GM18907 (cell line): Measurements from ENCODE around the gene MAGI1.
"Not testable (repeated sequence)": the region's sequence is repeated elsewhere in the genome, so short reads cannot be mapped to it uniquely, and the experiment has no call there.

Experiments
- ATAC-seq: cut with Tn5 transposase; IDR thresholded peaks from one replicate; pipeline ENCODE4 v1.9.1; 2021; ENCODE audit warnings: mild to moderate bottlenecking, moderate library complexity; ENCODE audit not compliant: unreplicated experiment

The MAGI1 gene

DNA sequence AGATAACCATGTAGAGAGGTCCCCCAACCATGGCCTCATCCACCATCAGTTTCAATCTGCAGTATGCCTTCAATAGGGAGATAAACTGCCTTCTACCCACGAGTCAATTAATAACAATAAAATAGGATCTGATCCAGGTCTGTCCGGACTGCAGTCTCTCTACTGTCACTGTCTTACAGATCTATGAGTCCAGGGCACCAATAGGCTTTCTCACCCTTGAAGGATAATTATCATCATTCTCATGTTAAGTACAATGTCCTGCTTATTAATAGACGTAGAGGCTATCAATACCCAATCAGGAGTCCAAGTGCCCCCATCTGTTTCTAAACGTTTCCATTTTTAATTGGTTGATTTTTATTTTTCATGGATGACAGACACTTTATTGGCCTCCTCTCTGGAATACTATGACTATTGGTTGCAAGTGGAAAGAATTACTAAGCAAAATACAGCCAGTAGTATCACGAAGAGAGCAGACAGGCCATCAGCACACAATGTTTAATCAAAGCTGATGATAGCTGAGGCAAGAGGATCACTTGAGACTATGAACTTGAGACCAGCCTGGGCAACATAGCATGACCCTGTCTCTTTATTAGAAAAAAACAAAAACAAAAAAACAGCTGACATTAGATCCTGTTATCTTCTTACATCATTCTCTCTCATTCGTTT is 480.7 kb downstream of the MAGI1 start:
- no peak for ATAC-seq

- no peak for ATAC-seq
Observed at GRCh38 chr3:65556934-65557577, 481.7 kb downstream of the MAGI1 start.

- no peak for ATAC-seq
Observed at GRCh38 chr3:65552434-65552833, 486.3 kb downstream of the MAGI1 start.

DNA sequence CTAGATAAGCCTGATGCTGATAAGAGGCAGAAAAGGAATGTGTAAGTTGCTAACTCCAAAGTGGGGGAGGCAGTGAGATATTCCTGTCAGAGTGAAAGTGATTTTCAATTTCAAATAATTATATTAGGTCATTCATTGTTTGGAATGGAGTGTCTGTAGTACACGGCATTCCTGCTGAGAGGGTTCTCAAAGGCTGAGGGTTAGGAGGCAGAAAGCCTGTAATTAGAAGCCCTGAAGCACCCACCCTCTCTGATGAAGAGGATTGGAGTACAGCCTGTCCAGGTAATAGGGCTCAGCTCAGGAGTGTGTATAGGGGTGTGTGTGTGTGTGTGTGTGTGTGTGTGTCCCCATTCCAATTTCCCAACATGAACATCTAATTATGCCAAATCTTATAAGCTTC is 486.8 kb downstream of the MAGI1 start:
- ATAC-seq = no peak

- no peak for ATAC-seq
Observed at GRCh38 chr3:65550137-65550536, 488.6 kb downstream of the MAGI1 start.

DNA sequence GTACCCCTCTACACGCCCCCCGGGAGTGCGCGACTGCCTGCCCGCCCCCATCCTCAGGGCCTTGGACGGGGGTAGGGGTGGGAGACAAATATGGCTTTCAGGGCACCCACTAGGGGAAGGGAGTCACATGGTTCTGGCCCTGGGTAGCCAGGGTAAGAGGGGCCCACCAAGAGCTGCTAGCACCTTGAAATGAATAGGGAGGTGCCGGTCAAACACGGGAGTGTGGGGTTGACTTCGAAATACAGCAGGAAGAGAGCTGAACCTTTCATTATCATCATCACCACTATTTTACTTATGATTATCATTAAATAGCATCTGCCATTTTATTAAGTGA is 489.1 kb downstream of the MAGI1 start:
- no peak for ATAC-seq

DNA sequence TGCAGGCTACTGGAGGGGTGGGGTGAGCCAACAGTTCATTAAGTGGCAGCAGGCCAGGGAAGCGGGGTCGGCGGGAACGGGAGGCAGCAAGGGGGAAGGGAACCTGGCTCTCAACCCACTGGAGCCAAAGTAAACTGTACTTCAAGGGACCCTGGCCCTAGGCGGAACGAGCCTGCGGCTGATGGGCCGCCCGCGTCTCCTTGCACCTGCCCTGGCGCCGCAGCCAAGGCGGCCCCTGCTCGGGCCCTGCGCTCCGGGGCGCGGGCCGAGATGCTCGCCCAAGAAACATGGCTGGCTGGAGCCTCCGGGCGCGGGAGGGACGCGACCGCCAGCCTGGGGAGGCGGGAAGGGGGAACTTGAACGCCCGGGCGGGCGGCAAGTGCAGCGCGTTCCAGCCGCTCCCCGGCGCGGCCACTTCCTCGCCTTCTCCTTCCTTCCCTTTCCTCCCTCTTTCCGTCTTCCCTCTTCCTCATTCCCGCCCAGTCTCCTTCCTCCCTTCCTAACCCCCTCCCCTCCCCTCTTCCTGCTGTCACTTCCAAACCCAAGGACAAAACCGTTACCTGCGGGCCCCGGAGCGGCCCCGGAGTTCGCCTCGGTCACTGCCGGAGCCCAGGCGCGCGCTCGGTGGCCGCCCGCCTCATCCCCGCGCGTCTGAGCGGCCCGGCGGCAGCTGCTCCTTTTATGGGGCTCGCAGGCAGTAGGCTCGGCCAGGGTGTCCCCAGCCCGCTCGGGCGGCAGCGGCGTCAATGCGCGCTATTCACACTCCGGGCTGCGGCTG is 489.7 kb downstream of the MAGI1 start:
- ATAC-seq = no peak

- no peak for ATAC-seq
Observed at GRCh38 chr3:65545429-65545828, 493.3 kb downstream of the MAGI1 start.

- ATAC-seq = not testable (repeated sequence)
Observed at GRCh38 chr3:65543391-65543790, 495.3 kb downstream of the MAGI1 start.

- ATAC-seq = no peak
Observed at GRCh38 chr3:65540666-65541065, 498.1 kb downstream of the MAGI1 start.

GRCh38 chr3:65539616-65540015 is 499.1 kb downstream of the MAGI1 start:
- no peak for ATAC-seq

GRCh38 chr3:65538101-65538500 is 500.6 kb downstream of the MAGI1 start:
- ATAC-seq = no peak

DNA sequence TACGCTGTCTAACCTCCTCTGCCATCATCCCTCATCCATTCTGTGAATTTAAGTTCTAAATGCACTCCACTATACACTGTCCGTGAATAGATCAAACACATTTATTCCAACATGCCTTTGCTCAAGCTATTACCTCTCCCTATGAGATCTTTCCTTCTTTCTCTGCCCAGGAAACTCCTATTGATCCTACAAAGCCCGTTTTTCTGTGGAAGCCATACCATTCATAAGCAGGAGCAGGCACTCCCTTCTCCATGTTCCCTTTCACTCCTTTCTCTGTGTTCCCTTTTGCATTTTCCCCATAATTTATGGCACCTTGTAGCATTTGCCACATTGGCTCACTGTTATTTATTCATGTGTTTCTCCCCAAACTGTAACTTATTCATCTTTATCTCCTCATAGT is 501.6 kb downstream of the MAGI1 start:
- no peak for ATAC-seq

DNA sequence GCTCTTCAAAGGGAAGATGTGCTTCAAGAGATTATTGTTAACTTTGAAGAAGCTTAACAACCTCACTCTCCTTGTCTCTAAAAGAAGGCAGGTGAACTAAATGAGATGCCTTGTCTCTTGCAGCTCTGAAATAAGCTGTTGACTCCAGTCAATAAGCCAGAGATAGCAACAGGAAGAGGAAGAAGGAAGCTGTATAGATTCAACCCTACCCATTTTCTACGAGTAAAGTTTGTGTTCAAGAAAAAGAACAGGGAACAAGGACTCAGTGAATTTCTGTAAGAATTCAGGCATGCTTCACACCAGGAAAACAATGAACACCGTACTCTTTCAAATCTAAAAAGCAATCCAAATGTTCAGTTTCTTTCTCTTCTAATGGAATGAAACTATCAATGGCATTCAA is 503.5 kb downstream of the MAGI1 start:
- no peak for ATAC-seq

GRCh38 chr3:65534805-65535204 is 503.9 kb downstream of the MAGI1 start:
- no peak for ATAC-seq

GRCh38 chr3:65532749-65533148 is 506.0 kb downstream of the MAGI1 start:
- no peak for ATAC-seq

- no peak for ATAC-seq
Observed at GRCh38 chr3:65532215-65532614, 506.5 kb downstream of the MAGI1 start.

- ATAC-seq = no peak
Observed at GRCh38 chr3:65531499-65531898, 507.2 kb downstream of the MAGI1 start.

DNA sequence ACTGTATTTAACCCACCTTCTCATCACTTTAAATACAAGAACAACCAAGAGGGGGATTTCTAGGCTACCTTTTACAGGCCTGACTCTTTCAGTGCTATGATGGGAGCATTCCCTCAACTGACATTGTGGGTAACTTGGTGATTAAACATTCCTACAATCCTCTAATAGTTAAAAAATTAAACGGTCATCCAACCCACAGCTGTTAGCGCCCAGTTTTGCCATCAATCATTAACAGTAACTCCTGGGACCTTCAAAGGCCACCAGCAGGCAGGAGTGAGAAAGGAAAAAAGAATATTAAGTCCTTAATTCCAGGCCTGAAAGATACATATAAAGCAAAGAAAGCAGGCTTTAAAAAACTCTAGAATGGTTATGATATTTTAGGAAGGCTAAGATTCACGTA is 512.1 kb downstream of the MAGI1 start:
- ATAC-seq = no peak

- no peak for ATAC-seq
Observed at GRCh38 chr3:65524584-65524983, 514.1 kb downstream of the MAGI1 start.

DNA sequence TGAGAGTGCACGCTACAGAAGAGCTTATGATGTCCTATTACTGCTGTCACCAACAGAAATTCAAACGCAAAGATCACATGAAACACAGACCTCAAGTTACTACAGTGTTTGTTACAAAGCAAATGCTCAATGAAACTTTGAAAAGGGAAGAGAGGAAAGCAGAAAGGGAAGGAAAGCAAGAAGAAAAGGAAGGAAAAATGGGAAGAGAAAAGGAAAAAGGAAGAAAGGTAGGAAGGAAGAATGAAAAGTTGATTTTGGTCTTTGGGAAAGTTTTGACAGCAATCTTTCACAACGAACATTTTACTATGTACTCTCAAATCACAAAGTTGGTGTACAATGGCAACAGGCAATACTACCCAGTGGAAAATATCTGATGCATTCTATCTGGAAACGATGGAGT is 514.8 kb downstream of the MAGI1 start:
- ATAC-seq = no peak

- no peak for ATAC-seq
Observed at GRCh38 chr3:65521032-65521431, 517.7 kb downstream of the MAGI1 start.
